Stimulated activated CD8-positive, alpha-beta memory T cell treated with anti-CD3 and anti-CD28 coated beads, Interleukin-7, amount 100 ng/mL, for 24 hours (primary cell): ENCODE results near the gene FAM90A1.
"Not testable (repeated sequence)": the region's sequence is repeated elsewhere in the genome, so short reads cannot be mapped to it uniquely, and the experiment has no call there.

ENCODE experiments used
- DNase-seq: peaks from one replicate; pipeline ENCODE4 v3.0.0-alpha.2; 2020; ENCODE audit warnings: low read depth

Gene FAM90A1

DNA sequence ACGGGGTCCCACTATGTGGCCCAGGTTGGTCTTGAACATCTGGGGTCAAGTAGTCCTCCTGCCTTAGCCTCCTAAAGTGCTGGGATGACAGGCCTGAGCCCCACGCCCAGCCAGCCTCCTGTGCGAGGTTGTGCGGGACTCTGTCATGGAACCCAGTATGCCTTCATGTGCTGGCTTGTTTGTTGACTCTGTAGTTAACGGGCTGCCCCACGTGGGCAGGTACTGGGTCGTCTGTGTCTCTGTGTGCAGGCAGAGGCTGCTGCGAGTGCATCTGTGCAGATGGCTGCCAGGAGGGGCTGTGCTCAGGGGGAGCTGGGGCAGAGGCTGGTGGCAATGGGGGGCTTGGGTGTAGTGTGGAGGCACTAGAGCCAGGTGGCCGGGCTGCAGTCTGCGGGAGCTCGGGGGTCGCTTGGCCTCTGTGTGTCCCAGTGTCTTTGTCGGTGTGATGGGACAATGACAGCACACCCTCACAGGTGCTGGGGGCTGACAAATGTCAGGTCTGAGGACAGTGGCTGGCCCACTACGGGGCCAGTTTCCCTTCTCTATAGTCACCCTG lies 6.0 kb upstream of the FAM90A1 start:
- DNase-seq, result not testable (repeated sequence)

DNA sequence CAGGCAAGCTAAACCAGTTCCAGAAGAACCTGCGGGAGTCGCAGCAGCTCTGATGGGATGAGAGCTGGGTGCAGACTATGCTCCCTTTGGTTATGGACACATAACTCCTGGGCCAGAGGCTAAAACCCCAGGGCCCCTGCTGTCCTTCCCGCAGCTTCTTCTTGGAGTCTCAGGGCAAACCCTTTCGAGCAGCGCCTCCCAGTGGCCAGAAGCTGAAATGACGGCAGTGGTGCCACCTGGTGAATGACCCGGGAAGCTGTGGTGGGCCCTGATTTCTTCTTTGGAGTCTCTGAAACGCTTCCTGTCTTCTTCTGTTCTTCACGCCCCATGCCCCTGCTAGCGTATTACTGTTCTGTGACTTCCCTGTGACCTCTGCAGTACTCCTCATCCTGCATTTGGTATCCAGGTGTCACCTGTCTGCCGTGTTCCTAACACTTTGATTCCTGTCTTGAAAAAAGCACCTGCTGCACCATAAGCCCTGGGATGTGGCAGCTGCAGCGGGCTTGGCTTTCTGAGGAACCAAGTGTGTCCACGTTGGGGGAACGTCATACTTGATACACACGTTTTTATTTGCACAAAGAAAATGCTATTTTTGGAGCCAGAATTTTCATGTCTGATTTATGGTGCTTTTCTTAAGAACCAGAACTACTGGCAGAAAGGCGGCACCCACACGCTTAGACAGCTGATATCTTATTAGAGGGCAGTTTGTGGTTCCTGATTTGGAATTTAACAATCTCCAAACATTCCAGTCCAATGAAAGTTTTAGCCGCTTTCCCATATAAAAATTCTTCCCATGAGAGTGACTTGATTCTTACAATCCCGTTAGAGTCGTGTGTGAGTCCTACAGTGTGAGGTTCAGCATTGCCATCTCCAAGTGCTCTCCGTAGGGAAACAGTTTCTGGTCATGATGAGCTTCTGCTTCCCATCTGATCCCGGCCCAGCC lies 4.5 kb upstream of the FAM90A1 start:
- peak; percentile 36 for DNase-seq

DNA sequence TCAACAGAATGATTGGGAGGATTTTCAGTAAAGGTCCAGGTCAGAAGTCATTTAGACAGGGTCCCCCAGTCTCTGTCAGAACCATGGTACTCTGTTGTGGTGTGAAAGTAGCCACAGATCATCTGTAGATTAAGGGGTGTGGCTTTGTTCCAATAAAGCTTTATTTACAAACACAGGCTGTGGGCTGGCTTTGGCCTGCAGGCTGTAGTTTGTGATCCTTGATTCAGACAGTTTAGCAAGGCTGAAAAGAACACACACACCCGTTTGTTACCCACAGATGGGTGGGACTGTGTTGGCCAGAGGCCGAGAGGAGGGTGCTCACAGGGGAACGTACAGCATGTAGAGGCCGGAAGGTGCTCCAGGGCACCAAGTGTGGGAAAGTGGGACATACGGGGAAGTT lies 3.6 kb upstream of the FAM90A1 start:
- DNase-seq, result not testable (repeated sequence)

DNA sequence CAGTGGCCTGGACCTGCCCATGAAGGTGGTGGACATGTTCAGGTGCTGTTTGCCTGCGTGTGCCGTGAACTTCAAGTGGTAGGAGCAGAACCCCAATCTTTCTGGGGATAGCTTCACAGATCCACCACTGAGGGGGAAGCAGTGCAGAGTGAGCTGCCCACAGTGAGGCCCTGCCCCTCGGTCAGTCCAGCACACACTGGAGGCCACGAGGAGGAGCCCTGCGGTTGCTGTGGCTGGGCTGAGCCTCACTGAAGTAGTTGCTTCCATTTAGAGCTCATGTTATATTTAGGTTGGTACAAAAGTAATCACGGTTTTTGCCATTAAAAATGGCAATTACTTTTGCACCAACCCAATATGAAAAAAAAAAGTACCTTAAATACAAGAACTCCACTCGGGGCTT lies 2.1 kb upstream of the FAM90A1 start:
- DNase-seq, result not testable (repeated sequence)

DNA sequence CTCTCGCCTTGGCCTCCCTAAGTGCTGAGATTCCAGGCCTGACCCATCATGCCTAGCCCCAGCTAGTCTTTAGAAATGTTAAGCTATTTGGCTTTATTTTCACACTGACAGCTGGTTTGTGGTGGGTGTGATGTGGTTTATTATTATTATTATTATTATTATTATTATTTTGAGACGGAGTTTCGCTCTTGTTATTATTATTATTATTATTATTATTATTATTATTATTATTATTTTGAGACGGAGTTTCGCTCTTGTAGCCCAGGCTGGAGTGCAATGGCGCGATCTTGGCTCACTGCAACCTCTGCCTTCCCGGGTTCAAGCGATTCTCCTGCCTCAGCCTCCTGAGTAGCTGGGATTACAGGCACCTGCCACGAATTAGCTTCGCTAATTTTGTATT lies 1.2 kb upstream of the FAM90A1 start:
- not testable (repeated sequence) for DNase-seq

DNA sequence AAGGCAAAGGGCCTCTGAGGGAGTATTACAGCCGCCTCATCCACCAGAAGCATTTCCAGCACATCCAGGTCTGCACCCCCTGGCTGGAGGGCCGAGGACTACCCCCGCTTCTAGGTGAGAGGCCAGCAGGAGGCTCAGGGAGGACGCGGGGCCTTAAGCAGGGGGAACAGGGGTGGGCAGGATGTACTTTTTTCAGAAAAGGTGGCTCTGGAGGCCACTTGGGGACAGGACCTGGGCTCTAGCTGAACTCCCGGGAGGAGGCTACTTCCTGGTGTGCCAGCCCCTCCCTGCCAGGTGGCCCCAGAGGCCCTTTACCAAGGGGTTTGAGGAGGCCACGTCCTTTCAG lies 287 bp upstream of the FAM90A1 start:
- not testable (repeated sequence) for DNase-seq

DNA sequence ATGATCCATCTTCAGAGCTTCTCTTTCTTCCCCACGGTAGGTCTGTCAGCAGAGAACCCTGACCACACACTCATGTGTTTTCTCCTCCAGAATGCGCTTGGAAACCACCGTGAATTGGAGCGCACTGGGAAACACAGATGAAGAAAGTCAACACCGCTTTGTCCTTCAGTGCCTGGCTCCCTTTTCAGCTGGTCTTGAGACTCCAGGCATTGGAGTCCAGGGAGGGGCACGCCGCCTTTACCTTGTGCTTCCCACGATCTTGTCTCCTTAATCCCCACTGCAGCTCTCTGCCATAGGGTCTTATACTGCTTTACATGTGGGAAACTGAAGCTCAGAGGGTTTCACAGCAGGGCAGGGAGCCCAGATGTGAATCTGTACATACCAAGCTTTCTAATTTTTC lies 1.1 kb downstream of the FAM90A1 start:
- DNase-seq, result no peak

DNA sequence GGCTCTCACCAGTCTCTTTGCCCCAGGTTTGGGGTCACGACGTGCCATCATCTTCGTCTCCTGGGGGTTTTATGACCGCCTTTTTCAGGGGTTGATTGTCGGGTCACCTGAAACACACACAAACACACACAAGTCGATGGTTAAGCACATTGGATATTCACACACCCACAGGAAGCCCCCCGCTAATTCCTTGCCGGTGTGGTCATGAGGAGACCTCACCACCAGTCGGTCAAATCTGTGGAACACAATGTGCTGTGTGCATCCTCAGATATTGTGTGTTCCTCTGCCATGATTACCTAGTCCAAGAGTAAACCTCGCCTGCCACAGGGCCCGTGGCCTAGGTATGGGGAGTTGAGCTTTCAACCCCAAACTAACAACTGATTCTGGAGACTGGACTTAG lies 2.6 kb downstream of the FAM90A1 start:
- not testable (repeated sequence) for DNase-seq

DNA sequence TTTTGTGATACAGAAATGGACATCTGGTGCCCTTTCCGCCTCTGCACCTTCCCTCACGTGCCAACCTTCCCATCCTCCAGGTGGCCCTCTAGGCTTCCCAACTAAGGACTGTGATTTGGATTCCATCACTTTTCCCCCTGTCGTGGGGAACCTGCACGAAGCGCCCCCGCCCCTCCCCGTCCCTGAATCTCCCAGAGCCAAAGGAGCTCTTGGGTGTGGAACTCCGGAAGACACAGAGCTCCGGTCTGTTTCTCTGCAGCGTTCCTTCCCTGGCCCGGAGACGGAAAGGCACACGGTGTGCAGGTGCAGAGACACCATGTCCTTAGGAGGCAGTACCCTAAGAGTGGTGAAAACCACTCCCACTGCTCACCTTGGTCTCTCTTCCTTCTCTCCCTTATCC lies 3.8 kb downstream of the FAM90A1 start:
- not testable (repeated sequence) for DNase-seq

DNA sequence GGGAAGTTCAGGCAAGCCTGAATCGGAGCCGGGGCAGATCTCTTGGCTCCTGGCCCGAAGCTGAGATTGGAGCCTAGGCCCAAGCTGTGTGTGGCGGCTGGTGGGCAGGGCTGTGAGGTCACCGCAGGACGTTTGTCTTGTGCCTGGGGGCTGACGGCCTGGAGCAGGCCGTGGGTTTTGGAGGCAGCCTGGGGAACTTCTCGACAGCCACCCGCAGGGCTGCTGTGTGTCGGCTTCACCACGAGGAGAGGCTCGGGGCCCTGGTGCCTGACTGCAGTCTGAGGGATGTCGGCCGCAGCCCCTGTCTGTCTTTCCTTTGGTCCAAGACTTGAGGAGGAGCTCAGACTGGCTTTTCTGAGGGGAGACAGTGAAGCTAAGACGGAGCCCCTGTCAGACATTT lies 5.1 kb downstream of the FAM90A1 start:
- DNase-seq, result not testable (repeated sequence)

DNA sequence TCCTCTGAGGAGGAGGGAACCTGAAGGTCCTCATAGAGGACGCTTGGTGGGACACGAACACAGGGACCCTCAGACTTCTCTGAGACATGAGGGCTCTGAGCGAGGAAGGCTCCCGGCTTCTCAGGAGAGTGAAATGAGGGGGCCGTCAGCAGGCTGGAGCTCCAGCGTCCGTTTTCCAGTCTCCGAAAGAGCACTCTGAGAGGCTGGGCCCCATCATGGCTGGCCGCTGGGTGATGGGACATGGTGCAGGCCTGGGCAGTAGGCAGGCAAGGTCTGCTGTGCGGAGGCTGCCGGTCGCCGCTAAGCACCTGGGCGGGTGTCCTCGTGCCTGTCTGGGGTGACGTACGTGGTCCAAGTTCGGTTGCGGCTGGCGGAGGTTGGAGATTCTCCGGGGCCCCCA lies 5.6 kb downstream of the FAM90A1 start:
- DNase-seq, result not testable (repeated sequence)

DNA sequence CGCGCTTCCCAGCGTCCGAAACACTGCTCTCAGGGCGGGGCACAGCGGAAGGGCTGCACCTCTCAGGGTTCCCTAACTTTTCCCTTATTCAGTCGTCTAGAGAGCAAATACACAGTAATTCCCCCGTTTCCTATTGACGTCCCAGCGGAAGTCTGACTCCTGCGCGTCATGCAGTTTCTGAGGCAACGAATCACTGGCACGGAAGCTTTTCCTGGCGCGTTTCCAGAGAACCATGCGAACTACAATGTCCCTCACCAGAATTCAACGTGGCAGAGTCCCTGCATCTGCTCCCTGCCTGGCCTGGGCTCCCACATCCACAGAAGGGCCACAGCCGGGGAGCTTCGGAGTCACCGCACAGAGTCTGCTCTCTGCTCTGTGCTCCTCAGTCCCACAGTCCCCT lies 6.0 kb downstream of the FAM90A1 start:
- DNase-seq, result not testable (repeated sequence)

DNA sequence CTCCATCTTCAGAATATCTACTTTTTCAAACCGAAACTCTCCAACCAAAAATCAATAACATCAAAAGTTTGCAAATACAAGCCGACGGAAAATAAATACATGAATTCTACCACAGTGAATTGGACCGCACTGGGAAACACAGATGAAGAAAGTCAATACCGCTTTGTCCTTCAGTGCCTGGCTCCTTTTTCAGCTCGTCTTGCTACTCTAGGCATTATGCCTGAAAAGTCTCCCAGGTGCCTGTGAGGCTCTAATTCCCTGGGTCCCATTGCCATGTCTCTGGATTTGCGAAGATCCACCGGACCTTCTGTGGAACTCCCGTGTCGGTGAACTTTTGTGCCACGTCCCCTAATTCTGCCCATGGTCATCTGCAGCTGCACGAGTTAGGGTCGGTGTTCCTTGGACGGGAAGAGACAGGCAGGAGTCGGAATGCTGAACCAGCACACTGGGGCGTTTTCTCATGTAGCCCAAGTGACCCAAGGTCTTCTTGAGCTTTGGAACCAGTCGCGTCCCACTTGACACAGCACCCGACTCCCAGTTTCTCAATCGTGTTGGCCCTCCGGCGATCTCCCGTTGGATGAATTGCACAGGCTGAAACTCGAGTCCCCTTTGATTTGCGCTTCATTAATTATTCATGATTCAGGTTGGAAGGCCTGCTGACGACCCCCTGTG lies 8.6 kb downstream of the FAM90A1 start:
- not testable (repeated sequence) for DNase-seq

DNA sequence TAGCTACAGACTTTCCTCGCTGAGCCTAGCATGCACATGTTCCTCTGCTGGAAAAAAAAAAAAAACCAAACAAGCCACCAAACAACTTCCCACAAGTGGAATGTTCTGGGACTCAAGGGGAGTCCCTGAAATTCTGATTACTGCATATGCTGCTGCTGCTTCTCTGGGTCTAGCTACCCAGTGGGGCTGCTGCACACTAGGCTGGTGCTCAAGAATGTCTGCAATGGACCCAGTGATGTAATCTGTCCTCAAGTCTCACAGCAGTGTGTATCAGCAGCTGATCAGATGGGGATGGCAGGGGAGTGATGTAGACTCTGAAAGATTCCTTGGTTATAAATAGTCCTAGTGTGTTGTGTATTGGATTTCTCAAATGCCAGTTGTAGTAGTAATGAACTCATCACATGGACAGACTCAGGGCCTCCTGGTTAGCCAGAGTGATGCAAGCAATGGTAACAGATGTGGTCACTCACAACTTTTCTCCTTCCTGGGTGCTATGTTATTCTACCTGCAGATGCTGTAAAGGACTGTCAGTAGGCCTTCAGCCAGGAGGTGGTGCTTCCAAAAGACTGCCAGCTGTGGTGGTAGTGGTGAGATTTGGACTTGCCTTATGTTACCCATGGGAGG lies 29.6 kb downstream of the FAM90A1 start:
- DNase-seq, result not testable (repeated sequence)

DNA sequence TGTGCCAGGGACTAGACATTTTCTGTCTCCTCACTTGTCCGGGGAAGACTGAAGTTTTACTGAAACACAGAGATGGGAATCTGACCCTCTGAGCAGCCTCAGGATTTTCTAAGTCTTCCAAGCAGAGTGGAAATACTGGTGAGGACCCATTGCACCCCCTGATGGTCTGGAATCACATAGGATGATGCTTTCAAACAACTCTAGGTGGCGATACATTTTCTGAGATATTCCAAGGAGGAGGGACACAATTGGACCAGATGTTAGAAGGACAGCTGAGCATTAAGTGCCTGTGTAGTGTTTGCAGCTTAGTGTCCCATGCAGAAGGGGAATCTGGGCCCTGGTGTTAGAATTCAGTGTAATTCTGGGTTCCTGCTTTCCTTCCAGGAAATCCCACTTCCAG lies 39.3 kb downstream of the FAM90A1 start:
- DNase-seq, result not testable (repeated sequence)

DNA sequence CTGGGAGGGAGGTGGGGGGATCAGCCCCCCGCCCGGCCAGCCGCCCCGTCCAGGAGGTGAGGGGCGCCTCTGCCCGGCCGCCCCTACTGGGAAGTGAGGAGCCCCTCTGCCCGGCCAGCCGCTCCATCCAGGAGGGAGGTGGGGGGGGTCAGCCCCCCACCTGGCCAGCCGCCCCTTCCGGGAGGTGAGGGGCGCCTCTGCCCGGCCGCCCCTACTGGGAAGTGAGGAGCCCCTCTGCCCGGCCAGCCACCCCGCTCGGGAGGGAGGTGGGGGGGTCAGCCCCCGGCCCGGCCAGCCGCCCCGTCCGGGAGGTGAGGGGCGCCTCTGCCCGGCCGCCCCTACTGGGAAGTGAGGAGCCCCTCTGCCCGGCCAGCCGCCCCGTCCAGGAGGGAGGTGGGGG lies 43.2 kb downstream of the FAM90A1 start:
- not testable (repeated sequence) for DNase-seq

DNA sequence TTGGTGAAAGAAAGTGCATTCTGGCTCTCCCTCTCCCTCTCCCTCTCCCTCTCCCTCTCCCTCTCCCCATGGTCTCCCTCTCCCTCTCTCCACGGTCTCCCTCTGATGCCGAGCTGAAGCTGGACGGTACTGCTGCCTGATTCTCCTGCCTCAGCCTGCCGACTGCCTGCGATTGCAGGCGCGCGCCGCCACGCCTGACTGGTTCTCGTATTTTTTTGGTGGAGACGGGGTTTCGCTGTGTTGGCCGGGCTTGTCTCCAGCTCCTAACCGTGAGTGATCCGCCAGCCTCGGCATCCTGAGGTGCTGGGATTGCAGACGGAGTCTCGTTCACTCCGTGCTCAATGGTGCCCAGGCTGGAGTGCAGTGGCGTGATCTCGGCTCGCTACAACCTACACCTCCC lies 44.1 kb downstream of the FAM90A1 start:
- not testable (repeated sequence) for DNase-seq

DNA sequence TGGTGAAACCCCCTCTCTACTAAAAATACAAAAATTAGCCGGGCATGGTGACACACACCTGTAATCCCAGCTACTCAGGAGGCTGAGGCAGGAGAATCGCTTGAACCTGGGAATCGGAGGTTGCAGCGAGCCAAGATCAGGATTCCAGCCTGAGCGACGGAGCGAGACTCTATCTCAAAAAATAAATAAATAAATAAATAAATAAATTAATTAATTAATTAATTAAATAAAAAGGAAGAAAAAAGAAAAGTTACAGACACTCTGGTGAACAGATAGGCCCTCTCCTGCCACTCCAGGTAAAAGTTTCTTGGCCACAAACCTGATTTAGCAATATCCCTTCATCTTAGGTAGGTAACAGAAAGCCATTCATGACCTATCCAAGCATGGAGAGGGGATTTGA lies 44.5 kb downstream of the FAM90A1 start:
- DNase-seq, result not testable (repeated sequence)

DNA sequence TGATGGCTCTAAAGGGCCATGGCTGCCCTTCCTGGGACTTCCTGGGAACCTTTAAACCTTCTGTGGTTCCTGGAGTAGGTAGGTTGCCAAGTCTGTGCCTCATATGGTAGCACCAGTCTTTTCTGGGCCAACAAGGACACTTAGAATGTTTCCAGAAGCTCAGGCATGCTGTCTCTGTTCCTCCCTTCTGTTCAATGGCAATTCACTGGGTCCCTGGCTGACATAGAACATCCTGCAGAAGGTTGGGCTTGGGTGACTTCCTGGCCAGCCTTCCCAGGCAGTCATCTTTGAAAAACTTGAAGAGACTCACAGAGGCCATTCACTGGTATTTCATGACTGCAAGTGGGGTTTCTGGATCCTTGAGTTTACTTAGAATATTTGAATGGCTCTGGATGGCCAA lies 46.1 kb downstream of the FAM90A1 start:
- not testable (repeated sequence) for DNase-seq

DNA sequence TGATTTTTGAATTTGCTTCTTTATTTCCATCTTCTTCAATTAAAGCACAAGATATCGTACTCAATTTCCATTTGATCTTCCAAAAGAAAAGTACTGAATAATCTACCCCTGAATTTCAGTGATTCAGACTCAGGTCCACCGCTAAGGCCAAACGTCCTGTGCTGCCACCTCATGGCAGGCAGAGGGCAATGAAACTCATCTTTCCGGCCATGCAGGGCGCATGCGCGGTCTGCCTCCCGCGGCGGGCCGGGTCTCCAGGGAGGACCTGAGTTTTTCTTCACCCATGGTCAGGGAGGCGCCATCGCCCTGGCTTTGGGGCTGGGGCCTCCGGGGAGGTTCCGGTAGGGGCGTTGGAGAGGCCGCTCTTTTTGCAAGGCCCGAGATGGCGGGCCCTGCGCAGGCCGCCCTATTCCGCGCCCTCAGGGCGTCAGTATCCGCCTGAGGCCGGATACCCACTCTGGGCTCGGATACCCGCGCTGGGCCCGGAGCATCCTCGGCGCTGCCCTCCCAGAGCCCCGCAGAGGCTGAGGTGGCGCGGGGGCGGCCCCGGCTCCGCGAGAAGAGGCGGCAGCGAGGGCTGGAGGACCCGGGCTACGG lies 47.3 kb downstream of the FAM90A1 start:
- peak; percentile 21 for DNase-seq

DNA sequence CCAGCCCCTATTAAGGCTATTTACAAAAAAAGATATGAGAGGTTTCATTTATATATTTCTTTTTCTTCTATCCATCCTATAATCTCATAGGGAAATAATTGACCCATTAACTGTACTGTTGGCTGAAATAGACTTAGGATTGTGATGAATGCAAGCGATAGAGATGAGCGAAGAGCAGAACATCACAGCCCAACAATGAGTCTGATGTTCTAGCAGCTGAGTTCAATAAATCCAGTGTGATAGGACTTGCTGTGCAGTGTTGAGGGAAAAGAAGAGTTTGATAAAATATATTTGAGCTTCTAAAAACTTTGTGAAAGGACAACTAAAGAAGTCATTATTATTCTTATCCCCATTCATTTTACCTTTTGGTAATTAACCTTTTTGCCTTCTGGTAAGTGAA lies 54.5 kb downstream of the FAM90A1 start:
- DNase-seq, result not testable (repeated sequence)
